Muscle of arm (tissue), 12 donors: ENCODE results near the gene AKNA. TPM values are rescaled to one million over a fixed set of nuclear protein-coding genes. Genes with fewer than 3 reads are reported as not detected.

Experiments
- DNase-seq: peaks from one replicate; pipeline ENCODE4 v3.0.0-alpha.2; 2013
- polyA plus RNA-seq, 12 donors: library from polyadenylated mRNA; unstranded; fragments of 120-200 nt; gene quantifications; one replicate each; pipeline ENCODE4 v1.2.1, GENCODE V29; 2013; ENCODE audit not compliant: insufficient read length in 12 of 12

The AKNA gene
- polyA plus RNA-seq, 12 donors = 5.4 to 25.5 (median 8.8) TPM; not detected in 1

DNA sequence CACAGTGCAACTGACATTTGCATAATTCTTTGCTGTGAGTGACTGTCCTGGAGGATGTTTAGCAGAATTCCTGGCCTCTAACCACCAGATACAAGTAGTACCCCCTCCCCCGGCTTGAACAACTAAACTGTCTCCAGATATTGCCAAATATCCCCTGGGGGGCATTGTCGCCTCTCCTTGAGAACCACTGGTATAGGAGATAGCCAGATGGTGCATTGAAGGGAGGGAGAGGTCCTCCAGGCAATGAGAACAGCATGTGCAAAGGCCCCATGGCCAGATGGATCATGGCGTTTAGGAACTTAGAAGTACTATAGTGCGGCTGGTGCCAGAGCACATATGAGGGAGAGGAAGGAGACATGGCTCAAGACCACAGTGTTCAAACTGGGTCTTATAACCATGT, 83.8 kb downstream of the AKNA start:
- DNase-seq = no peak

DNA sequence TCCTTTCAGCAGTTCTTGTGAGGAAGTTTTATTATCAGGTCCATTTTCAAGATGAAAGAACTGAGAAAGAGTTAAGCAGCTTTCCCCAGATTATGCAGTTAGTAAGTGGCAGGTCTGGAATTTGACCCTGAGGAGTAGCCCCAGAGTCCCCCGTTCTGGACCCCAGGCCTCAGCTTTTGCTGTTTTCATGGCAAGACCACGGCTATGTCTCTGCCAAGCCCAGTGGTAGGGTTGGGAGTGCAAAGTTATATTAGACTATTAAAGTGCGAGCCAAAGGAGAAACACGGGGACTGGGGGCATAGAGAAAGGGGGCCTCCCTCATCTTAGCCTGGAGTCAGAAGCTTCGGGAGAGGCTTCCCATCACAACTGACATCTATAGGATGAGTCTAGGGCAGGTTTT, 84.2 kb downstream of the AKNA start:
- DNase-seq = no peak

DNA sequence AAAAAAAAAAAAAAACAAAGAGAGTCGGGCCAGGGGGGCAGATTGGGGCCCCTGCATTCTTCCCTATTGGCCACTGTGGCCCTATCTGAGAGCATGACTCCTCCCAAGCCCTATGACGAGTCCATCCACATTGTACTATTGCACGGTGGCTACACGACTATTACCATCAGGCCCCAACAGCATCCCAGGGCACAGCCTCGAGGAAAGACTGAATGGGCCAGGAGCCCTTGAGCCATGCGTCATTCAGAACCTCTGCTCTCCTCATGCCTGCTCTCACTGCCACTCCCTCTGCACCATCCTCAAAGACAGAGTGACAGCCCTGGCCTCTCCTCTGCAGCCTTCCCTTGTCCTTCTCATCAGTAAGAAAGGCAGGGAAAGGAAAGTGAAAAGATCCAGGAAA, 85.1 kb downstream of the AKNA start:
- no peak for DNase-seq

DNA sequence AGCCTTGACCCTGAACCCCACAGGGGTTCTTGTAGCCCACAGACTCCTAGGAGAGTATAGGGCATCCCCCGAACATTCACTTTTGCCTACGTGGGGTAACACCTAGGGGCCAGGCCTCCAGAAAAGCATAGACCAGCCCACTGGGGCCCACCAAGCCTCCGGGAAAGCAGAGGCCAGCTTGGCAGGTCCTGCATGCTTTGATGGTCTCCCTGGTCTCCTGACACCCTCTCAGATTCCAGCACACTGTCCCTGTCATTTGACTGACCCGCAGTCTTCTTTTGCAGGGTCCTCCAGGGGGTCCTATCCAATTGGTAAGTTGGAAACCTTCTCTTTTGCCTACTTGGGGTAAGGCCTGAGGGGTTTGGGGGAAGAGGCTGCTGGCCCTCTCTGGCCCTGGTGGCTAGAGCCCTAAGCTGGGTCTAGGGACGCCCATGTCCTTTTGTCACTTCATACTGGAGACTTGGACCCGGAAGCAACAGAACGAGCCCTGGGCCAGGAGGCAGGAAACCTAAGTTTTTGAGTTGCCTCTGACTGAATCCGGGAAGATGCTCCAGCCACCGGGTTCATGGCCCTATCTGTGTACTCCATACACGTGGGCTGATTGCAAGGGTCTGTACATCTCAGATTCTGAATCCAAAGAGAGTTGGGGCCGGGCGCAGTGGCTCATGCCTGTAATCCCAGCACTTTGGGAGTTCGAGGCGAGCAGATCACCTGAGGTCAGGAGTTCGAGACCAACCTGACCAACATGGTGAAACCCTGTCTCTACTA, 85.8 kb downstream of the AKNA start:
- no peak for DNase-seq

- no peak for DNase-seq
These were observed 86.7 kb downstream of the AKNA start for GRCh38 chr9:114300846-114301797.

DNA sequence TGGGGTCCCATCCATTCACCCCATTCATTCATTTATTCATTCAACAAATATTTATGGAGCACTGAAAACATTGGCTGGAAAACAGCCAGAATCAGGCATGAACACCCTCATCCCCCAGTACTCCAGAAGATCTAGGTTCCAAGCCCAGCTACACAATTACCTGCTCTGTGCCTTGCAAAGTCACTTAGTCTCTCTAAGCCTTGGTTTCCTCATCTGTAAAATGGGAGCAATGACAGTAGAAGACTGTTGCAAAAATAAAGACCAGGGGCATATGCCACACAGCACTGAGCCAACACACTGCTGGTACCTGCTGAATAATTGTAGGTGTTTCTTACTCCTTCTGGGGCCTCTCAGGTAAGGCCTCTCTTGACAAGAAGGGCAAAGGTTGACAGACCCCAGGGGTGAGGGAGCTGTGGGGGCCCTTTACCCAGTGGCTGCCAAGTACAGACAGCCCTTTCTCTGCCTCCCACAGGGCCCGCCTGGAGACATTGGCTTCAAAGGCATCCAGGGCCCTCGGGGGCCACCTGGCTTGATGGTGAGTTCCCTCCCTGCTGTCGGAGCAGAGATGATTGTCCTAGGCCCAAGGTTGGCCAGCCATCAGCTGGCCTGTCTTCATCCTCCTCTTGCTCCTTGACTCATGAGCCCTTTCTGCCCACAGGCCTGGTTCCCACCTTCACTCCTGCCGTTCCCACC, 87.5 kb downstream of the AKNA start:
- no peak for DNase-seq

DNA sequence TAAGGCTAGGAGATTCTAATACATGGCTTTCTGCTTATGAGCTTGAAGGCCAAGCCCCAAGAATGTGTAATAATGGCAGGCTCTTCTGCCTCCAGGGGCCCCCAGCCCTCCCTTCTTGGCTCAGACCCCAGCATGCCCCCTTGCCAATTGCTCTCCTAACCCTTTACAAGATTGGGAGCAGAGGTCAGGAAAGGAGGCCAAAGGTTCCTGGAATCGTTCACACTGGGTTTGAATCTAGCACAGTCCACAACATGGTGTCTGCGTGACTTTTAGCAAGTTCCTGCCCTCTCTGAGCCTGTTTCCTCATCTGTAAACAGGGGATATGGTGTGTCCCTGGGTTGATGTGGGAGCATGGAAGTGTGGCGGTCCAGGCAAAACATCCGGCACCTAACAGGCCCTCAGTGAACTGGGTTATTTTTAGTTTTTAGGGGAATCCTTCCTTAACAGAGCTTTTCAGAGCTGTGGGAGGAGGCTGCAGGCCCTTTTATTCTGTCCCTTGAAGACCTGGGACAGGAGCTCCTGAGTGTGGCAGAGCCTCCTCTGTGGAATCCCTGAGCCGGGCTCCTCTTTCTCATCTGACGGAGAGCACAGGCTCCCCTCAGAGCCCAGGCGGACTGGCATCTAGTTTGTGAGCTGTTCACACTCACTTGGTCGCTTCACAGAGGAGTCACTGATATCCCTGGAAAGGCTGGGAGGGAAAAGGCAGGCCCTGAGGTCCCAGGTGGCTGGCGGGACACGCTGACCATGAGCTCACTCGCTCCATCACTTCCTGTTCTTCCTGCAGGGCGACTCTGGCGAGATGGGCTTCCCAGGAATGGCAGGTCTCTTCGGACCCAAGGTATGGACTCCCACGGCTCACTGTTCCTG, 88.3 kb downstream of the AKNA start:
- DNase-seq = no peak

GRCh38 chr9:114296338-114296737, 91.4 kb downstream of the AKNA start:
- DNase-seq = no peak

DNA sequence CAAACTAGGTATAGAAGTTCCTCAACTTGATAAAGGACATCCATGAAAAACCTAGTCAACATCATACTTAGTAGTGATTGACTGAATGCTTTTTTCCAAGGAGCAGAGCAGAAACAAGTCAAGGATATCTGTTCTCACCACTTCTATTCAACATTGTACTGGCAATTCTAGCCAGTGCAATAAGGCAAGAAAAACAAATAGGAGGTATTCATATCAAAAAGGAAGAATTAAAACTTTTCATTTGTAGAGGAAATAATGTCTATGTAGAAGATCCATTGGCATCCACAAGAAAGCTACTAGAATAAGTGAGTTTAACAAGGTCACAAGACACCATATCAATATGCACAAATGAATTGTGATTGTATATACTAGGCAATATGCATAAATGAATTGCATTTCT, 93.1 kb downstream of the AKNA start:
- no peak for DNase-seq

- no peak for DNase-seq
These were observed 95.7 kb downstream of the AKNA start for GRCh38 chr9:114291886-114292590.

DNA sequence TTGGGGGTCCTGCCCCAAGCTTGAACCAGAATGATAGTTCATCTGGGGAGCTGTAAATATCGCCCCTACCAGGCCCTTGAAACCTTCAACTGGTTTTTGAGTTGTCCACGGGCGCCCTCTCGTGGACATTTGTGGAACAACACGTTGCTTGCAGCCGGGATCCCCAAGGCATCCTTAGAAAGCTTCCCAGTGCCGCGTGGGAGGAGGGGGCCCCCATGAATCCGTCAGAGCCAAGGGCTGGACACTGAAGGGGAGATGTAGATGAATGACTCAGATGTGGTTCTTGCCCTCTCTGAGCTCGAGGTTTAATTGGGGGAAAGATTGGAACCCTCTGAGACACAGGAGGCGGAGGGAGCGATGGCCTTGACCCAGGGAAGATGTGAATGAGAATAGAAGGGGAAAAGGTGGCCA, 96.7 kb downstream of the AKNA start:
- peak; percentile 84 for DNase-seq

DNA sequence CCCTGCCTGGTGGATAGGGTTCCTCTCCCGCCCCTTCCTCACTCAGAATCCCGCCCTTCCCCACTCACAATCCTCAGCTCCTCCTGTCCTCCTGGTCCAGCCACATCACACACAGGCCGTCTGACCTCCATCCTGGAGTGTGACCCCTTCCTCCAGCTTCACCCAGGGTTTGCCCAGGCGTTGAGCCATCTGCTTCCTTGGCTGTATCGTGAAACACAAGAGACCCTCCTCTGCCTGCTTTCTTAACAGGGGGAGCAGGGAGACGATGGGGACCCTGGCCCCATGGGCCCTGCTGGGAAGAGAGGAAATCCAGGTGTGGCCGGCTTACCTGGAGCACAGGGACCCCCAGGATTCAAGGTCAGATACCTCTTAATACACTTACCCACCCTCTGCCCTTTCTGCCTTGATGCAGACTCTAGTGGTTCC, 97.2 kb downstream of the AKNA start:
- no peak for DNase-seq

GRCh38 chr9:114289571-114290481, 98.0 kb downstream of the AKNA start:
- no peak for DNase-seq

- no peak for DNase-seq
These were observed 98.7 kb downstream of the AKNA start for GRCh38 chr9:114289106-114289505.

GRCh38 chr9:114288193-114289091, 99.3 kb downstream of the AKNA start:
- DNase-seq = no peak

DNA sequence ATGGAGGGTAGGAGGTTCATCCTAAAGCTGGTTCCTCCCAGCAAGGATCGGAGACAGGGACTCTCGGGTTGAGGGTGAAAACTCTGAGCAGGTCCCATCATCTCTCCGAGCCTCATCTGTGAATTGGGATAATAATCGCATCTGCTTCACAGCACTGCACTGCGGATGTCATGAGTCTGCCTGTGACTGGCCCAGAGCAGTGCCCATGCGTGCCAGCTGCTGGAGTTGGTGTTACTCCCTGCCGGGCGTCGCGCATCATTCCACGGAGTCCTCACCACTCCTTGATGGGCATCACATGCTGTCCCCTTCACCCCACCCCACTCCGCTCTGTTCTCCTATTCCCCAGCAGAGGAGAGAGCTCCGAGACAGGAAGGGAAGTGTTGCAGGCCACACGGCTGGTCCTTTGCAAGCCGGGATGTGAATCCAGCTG, 100.0 kb downstream of the AKNA start:
- DNase-seq = no peak

- no peak for DNase-seq
These were observed 100.6 kb downstream of the AKNA start for GRCh38 chr9:114287001-114287762.
